Fibroblast of lung (primary cell): ENCODE measurements around the gene RABGAP1L. TPM values are rescaled to one million over a fixed set of nuclear protein-coding genes. Genes with fewer than 3 reads are reported as not detected.
A peak's percentile ranks its signal among the peaks of the same experiment; 100 is the strongest.

Experiments used
- DNase-seq, 2 donors: peaks; one replicate each; pipeline versions ENCODE4 v3.0.0 to v3.0.0-alpha.2; 2010; ENCODE audit warnings: low read depth in 2 of 2
- H2AFZ ChIP-seq: 2 replicates; pipeline ENCODE4 v1.5.1; 2012; ENCODE audit warnings: low read length, control low read depth, inconsistent platforms
- H3K27ac ChIP-seq: 2 replicates; pipeline ENCODE4 v1.5.1; 2011; ENCODE audit warnings: low read length, control low read depth; ENCODE audit not compliant: insufficient read depth
- H3K27me3 ChIP-seq: 2 replicates; pipeline ENCODE4 v1.5.1; 2011; ENCODE audit warnings: mild to moderate bottlenecking, low read length; ENCODE audit not compliant: control insufficient read depth, insufficient read depth
- H3K36me3 ChIP-seq: 2 replicates; pipeline ENCODE4 v1.5.1; 2011; ENCODE audit warnings: low read length; ENCODE audit not compliant: control insufficient read depth, insufficient read depth
- H3K4me1 ChIP-seq: 2 replicates; pipeline ENCODE4 v1.5.1; 2011; ENCODE audit warnings: low read length; ENCODE audit not compliant: control insufficient read depth, insufficient read depth; ENCODE audit errors: extremely low read depth
- H3K4me2 ChIP-seq: 2 replicates; pipeline ENCODE4 v1.5.1; 2011; ENCODE audit warnings: low read length, control low read depth; ENCODE audit not compliant: insufficient read depth; ENCODE audit errors: extremely low read depth
- H3K4me3 ChIP-seq, 4 experiments: fragments of 200-600 bp in 1 of 4; sonication (generic) in 1 of 4; replicated peaks in 1 of 4; 2 replicates each; pipeline ENCODE4 v1.5.1; 2011 to 2016; ENCODE audit warnings: low read length in 4 of 4, low read depth in 3 of 4, mild to moderate bottlenecking in 3 of 4, control low read depth in 2 of 4, inconsistent platforms in 1 of 4, mixed read lengths in 1 of 4; ENCODE audit not compliant: insufficient read depth in 1 of 4; ENCODE audit errors: control extremely low read depth in 1 of 4
- H3K79me2 ChIP-seq: 2 replicates; pipeline ENCODE4 v1.5.1; 2012; ENCODE audit warnings: mild to moderate bottlenecking, low read length, inconsistent platforms; ENCODE audit not compliant: control insufficient read depth, insufficient read depth
- H3K9ac ChIP-seq: 2 replicates; pipeline ENCODE4 v1.5.1; 2011; ENCODE audit warnings: mild to moderate bottlenecking, low read length, control low read depth; ENCODE audit not compliant: insufficient read depth
- H3K9me3 ChIP-seq: 2 replicates; pipeline ENCODE4 v1.5.1; 2012; ENCODE audit warnings: low read depth, low read length; ENCODE audit not compliant: control insufficient read depth, insufficient read depth
- H4K20me1 ChIP-seq: 2 replicates; pipeline ENCODE4 v1.5.1; 2011; ENCODE audit warnings: low read length; ENCODE audit not compliant: control insufficient read depth, insufficient read depth; ENCODE audit errors: extremely low read depth
- CTCF ChIP-seq, 2 donors: IDR thresholded peaks in 1 of 2; conservative IDR thresholded peaks in 1 of 2; 1 replicate in 1 of 2; 2 replicates in 1 of 2; pipeline ENCODE4 v1.5.1; 2011 to 2012; ENCODE audit warnings: low read length in 2 of 2, control low read depth in 1 of 2, inconsistent platforms in 1 of 2, low read depth in 1 of 2, mild to moderate bottlenecking in 1 of 2
- EZH2 ChIP-seq: IDR thresholded peaks from 2 replicates; pipeline ENCODE4 v1.5.1; 2012; ENCODE audit warnings: low read length, control low read depth, mild to moderate bottlenecking; ENCODE audit errors: missing control alignments
- polyA plus RNA-seq, 2 donors: library from polyadenylated mRNA; depleted of rRNA in 1 of 2; stranded (reverse) in 1 of 2; unstranded in 1 of 2; fragments of >200 nt; gene quantifications; 2 replicates each; pipeline ENCODE4 v1.2.1, GENCODE V29; 2011 to 2012; ENCODE audit warnings: missing spikeins in 1 of 2
- total RNA-seq: library from RNA; depleted of rRNA; stranded (reverse); fragments of >200 nt; gene quantifications from 2 replicates; pipeline ENCODE4 v1.2.1, GENCODE V29; 2014

RABGAP1L gene
- total and polyA plus RNA-seq, 2 donors (not counting 1 experiment from before 2014, with no cell fraction given) = 33.8 to 36.5 TPM

GRCh38 chr1:174160603-174161002 is 1.3 kb downstream of the RABGAP1L start:
- Histone ChIP-seq H3K4me1 (no peaks in the 10 kb centered on the region), H3K9ac (no peak overlapping the region), H2AFZ (no peak overlapping the region), H3K9me3 (no peaks in the 10 kb centered on the region), H3K36me3 (no peaks in the 10 kb centered on the region), H3K27me3 (no peaks in the 10 kb centered on the region), H3K27ac (no peak overlapping the region), H3K79me2 (peaks cover 6% of the 10 kb centered on the region), H3K4me3 (peak overlapping the region; percentile 71 to 91 (median 87)), H4K20me1 (no peaks in the 10 kb centered on the region), H3K4me2 (peak overlapping the region; percentile 64)
- TF ChIP-seq CTCF (conservative IDR thresholded peaks at IDR 0.05 in 1 of 2, IDR thresholded peaks at IDR 0.05 in 1 of 2; ENCODE audit: low read depth in 1 of 2, low read length in 2 of 2) (no peak), EZH2 (no peak)
- no peak for DNase-seq

GRCh38 chr1:174161813-174162212 is 2.5 kb downstream of the RABGAP1L start:
- H3K79me2 ChIP-seq = peaks cover 6% of the 10 kb centered on the region
- H3K9me3 ChIP-seq = no peaks in the 10 kb centered on the region

GRCh38 chr1:174164826-174165225 is 5.5 kb downstream of the RABGAP1L start:
- H3K9me3 ChIP-seq = no peaks in the 10 kb centered on the region
- DNase-seq = no peak
- no peaks in the 10 kb centered on the region for H3K4me1 ChIP-seq
- no peaks in the 10 kb centered on the region for H3K36me3 ChIP-seq
- H4K20me1 ChIP-seq = no peaks in the 10 kb centered on the region
- H2AFZ ChIP-seq = no peak overlapping the region
- H3K27me3 ChIP-seq = no peaks in the 10 kb centered on the region
- H3K27ac ChIP-seq = no peak overlapping the region
- H3K9ac ChIP-seq = no peak overlapping the region
- TF ChIP-seq CTCF (conservative IDR thresholded peaks at IDR 0.05 in 1 of 2, IDR thresholded peaks at IDR 0.05 in 1 of 2; ENCODE audit: low read depth in 1 of 2, low read length in 2 of 2) = no peak
- no peak for TF ChIP-seq EZH2
- peaks cover 6% of the 10 kb centered on the region for H3K79me2 ChIP-seq
- no peak overlapping the region for H3K4me2 ChIP-seq
- no peak overlapping the region for H3K4me3 ChIP-seq

More at GRCh38 chr1:174161813-174162212, 2.5 kb downstream of the RABGAP1L start:
- Histone ChIP-seq H3K4me3 (no peak overlapping the region), H2AFZ (no peak overlapping the region), H3K27ac (no peak overlapping the region), H3K4me1 (no peaks in the 10 kb centered on the region), H3K4me2 (no peak overlapping the region), H4K20me1 (no peaks in the 10 kb centered on the region), H3K9ac (no peak overlapping the region), H3K27me3 (no peaks in the 10 kb centered on the region), H3K36me3 (no peaks in the 10 kb centered on the region)
- TF ChIP-seq CTCF (conservative IDR thresholded peaks at IDR 0.05 in 1 of 2, IDR thresholded peaks at IDR 0.05 in 1 of 2; ENCODE audit: low read depth in 1 of 2, low read length in 2 of 2) (no peak), EZH2 (no peak)
- DNase-seq = no peak
